SK-MEL-5 (cell line): ENCODE measurements around the gene ANK2. TPM values are rescaled to one million over a fixed set of nuclear protein-coding genes. Genes with fewer than 3 reads are reported as not detected.

ENCODE experiments used
- DNase-seq: peaks from one replicate; pipeline ENCODE4 v3.0.0-alpha.2; 2016; ENCODE audit warnings: low read depth, low spot score
- in situ Hi-C: cut with HindIII; loops from 2 replicates; pipeline ENCODE4 v1.10.0; 2016; ENCODE audit warnings: low sequenced_read_pairs, high pct_unique_total_duplicates, low pct_unique_long_range_greater_than_20kb
- total RNA-seq: library from RNA; depleted of rRNA; stranded (reverse); fragments of >200 nt; shearing (Covaris generic); gene quantifications from 2 replicates; pipeline ENCODE4 v1.2.3, GENCODE V29; 2014

ANK2 gene
- total RNA-seq, 1 experiment from 2014 or later, result 91.1 TPM

GRCh38 chr4:113077575-113077974 lies 28.1 kb downstream of the ANK2 start:
- DNase-seq, result no peak
- in situ Hi-C loops, result no loop called here

- in situ Hi-C loops, result no loop called here
- no peak for DNase-seq
Observed at GRCh38 chr4:113078066-113078465, 28.6 kb downstream of the ANK2 start.

DNA sequence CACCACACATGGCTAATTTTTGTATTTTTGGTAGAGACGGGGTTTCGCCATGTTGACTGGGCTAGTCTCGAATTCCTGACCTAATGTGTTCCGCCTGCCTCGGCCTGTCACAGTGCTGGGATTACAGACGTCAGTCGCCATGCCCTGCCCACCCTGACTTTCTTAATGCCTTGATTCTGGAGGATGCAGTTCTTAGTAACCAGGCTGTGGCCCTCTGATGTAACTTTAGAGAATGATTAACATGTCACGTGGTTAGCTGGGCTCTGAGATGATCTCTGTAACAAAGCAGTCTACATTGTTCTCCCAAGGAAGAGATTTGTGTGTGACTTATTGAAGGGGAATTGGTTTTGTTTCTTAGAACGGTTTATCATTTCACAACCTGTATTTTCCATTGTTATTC lies 30.6 kb downstream of the ANK2 start:
- in situ Hi-C loops, result no loop called here
- DNase-seq, result peak; percentile 13

- in situ Hi-C loops, result no loop called here
Observed at GRCh38 chr4:113080624-113081023, 31.2 kb downstream of the ANK2 start.

GRCh38 chr4:113083346-113083745 lies 33.9 kb downstream of the ANK2 start:
- in situ Hi-C loops, result no loop called here
- DNase-seq, result no peak

More at GRCh38 chr4:113080624-113081023, 31.2 kb downstream of the ANK2 start:
- DNase-seq, result no peak

- peak; percentile 3 for DNase-seq
- in situ Hi-C loops, result no loop called here
Observed at GRCh38 chr4:113086172-113086695, 36.8 kb downstream of the ANK2 start.

- in situ Hi-C loops, result no loop called here
- no peak for DNase-seq
Observed at GRCh38 chr4:113088050-113088449, 38.6 kb downstream of the ANK2 start.

DNA sequence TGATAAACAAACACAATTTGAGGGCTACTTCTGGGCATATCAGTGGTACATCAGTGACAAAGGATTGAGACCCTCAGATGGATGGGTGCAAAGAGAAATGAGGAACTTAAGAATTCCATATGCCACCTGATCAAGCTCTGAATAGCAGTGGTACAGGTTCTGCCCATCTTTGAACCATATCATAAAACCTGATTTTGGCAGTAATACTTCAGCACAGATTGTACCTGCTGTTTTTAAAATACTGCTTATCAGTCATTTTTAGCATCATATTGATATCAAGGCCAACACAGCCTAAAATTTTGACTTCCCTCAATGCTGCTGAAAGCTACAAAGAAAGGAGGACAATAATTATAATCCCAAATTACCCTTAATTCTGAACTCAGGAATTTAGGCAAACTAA lies 41.5 kb downstream of the ANK2 start:
- DNase-seq, result no peak
- in situ Hi-C loops, result no loop called here

- no peak for DNase-seq
- in situ Hi-C loops, result no loop called here
Observed at GRCh38 chr4:113094331-113094730, 44.9 kb downstream of the ANK2 start.

DNA sequence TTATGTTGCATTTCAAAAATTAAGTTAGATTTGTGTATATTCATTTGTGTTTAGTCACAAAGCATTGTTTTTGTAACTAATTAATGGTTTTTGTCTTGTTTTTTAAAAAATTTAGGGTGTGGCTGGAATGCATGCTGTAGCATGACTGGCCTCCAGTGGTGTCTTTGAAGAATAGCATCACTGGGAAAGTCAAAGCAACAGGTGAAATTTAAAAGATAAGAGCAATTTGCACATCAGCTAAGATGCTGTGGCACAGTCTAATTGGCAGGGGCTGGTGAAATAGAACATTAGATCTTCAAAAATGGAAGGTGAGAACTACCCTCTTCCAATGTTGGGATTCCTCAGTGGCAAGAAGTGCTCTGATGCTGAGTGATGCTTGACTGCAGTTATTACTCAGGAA lies 45.3 kb downstream of the ANK2 start:
- peak; percentile 46 for DNase-seq
- in situ Hi-C loops, result no loop called here

DNA sequence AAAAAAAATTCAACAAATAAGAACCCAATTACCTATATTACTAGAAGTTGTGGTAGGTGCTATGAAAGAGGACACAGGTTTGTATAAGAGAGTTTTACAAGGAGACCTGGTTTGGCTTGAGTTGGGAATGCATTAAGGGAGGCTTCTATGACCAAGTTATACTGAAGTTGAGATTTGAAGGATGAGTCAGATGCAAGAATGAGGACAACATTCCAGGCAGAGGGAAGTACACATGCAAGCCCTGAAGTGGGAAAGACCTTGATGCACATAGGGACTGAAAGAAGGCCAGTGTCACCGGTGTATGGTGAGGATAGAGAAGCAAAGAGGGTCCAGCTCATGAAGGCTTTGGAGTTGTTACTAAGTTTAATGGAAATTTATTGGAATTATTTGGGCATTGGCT lies 52.2 kb downstream of the ANK2 start:
- DNase-seq, result no peak
- in situ Hi-C loops, result no loop called here

DNA sequence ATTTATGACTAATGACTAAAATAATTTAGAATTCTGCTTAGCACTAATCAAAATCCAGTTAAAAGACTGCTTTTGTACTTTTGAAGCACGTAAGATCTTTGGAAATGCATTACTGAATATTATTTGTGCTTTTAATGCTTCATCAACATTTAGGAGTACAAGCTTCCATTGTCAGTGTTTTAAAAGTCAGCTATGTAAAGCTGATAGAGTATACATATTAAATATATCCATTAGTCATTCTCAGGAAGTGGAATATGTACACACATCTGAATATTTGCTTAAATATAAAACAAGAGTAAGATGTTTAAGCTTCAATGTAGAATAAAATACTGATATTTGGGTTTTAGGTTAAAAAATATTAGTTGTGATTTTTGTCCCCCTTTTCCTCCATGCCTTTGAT lies 54.1 kb downstream of the ANK2 start:
- in situ Hi-C loops, result no loop called here
- DNase-seq, result no peak

GRCh38 chr4:113106108-113106507 lies 56.7 kb downstream of the ANK2 start:
- in situ Hi-C loops, result no loop called here
- peak; percentile 76 for DNase-seq

DNA sequence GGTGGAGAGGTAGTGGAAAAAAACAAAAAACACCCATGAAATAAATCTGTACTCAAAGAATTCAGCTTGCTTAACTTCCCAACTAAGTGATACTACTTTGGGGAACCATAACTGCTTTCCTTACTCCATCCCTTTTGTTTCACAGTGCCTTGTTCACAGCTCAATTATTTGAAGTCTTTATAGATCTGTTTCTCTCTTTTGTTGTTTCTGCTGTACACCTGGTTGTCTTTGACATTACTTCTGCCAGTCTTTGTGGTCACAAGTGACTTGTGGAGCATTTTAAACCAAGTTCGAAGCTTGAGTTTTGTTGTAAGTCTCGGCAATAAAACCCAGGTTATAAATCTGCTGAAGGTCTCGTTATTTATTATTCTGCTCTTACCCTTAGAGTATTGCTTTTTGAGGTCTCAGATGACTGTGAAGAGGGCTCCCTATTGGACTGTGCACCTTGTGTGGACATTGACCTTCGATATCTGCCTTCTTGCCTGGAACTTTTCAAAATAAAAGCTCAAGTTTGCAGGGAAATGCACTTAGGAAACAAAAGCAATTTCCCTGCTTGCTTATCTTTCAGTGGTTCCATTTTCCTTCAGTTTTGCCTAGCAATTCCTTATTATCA lies 59.8 kb downstream of the ANK2 start:
- no peak for DNase-seq
- in situ Hi-C loops, result no loop called here

DNA sequence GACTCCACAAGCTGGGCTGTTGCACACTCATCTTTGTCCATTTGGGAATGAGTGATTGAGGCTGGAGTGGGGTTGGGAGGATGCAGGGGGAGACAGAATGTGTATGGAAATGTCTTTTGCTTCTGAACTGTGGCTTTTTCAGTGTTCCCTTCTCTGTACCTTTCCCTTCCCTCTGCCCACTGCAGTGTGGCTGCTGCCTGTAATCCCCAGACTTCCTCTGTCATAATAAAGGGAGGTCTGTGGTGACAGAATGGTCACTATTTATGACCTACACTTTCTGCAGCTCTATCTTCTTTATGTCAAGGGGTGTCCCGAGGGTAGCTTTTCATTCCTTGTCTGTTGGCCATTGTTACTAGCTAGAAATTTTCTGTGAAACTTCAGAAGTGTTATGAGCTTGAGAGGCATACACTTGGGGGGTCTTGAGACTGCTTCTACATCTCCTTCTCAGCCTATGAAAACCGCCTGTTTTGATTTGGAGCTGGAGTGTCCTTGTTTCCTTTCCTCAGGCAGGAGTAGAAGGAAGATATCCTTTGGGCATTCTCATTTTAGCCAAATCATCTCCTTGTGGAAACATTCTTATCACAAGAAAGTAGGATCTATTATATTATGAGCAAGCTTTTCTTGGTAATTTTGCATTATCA lies 63.0 kb downstream of the ANK2 start:
- in situ Hi-C loops, result no loop called here
- DNase-seq, result no peak

GRCh38 chr4:113113151-113113550 lies 63.7 kb downstream of the ANK2 start:
- DNase-seq, result no peak
- in situ Hi-C loops, result no loop called here

DNA sequence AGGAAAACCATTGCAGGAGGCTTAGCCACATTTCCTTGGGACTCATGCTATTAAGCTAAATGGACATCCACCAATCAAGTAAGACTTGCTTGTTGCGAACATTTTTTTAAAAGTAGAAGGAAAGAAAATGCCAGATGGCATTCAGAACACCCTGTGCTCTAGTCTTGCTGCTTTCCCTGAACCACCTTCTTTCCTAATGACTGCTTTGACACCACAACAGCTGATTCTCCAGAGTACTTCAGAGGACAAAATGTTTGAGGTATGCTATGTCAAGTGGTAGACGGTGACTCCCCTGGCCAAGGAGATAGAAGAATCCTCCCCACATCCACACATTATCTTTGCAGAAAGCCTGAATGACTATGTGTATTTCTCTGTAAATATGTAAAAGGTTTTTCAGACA lies 65.4 kb downstream of the ANK2 start:
- no peak for DNase-seq
- in situ Hi-C loops, result no loop called here

DNA sequence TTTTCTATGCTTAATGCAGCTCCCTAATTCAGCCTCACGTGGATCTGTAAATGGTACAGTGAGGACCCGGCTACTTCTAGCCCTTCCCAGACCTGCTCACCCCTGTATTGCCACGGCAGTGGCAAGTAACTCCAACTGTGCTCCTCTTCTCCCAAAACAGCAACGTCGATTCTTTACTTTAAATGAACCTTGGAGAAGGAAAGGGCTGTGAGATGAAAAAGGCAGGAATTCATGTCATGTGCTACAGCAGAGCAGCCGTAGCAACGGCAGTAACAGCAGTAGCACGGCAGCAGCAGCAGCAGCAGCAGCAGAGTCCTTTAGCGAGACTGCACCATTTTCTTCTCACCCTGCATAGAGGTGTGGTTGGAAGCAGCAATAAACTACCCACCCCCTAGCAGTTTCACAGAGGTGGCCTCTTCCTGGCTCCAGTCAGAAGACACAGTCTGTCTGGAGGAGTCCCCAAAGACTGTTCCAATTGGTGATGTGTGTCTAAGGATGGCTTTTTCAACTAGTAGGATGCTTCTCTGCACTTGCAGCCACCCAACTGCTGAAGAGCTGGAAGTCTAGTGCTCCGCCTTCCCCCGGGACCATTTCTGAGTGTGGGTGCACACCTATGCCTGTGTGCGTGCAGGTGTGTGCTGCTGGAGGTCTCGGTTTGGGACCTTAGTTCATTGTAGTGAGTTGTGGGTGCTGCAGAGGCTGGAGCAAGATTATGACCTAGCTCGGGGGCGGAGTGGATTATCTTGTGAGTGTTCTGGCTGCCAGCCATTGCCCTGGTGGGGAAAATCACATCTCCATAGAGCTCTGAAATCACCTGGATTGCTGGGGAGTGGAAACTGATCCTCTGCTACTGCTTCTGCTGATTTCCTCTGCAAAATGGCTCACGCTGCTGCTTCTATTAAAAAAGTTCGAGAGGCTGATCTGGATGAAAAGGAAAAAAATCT lies 67.2 kb downstream of the ANK2 start:
- in situ Hi-C loops, result no loop called here
- no peak for DNase-seq
